ENCODE measurements around the gene OR10K1. TPM values are rescaled to one million over a fixed set of nuclear protein-coding genes. Genes with fewer than 3 reads are reported as not detected.

The OR10K1 gene
- total RNA-seq, 3 donors from 2014 or later: not detected

DNA sequence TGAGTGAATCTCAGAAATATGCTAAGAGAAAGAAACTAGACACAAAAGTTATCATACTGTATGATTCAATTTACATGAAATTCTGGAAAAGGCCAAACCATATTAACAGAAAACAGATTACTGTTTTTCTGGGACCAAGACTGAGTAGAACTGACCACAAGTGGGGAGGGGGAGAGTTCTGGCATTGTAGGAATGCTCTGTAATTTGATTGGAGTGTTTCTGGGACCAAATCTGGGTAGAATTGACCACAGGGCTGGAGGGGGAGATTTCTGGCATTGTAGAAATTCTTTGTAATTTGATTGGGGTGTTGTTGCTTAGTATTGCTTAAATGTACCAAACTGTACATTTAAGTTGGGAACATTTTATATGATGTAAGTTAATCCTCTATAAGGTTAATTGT, 3.4 kb upstream of the OR10K1 start:
- H3K4me3 ChIP-seq: no peak overlapping the region
- no peaks in the 10 kb centered on the region for H3K36me3 ChIP-seq
- no peak for DNase-seq (ENCODE audit: low spot score in 2 of 2)
- H3K9me3 ChIP-seq: no peaks in the 10 kb centered on the region
- TF ChIP-seq POLR2A (IDR thresholded peaks at IDR 0.05): no peak
- TF ChIP-seq, protein P1, sequence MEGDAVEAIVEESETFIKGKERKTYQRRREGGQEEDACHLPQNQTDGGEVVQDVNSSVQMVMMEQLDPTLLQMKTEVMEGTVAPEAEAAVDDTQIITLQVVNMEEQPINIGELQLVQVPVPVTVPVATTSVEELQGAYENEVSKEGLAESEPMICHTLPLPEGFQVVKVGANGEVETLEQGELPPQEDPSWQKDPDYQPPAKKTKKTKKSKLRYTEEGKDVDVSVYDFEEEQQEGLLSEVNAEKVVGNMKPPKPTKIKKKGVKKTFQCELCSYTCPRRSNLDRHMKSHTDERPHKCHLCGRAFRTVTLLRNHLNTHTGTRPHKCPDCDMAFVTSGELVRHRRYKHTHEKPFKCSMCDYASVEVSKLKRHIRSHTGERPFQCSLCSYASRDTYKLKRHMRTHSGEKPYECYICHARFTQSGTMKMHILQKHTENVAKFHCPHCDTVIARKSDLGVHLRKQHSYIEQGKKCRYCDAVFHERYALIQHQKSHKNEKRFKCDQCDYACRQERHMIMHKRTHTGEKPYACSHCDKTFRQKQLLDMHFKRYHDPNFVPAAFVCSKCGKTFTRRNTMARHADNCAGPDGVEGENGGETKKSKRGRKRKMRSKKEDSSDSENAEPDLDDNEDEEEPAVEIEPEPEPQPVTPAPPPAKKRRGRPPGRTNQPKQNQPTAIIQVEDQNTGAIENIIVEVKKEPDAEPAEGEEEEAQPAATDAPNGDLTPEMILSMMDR (IDR thresholded peaks at IDR 0.05): no peak
- TF ChIP-seq POLR2AphosphoS5 (IDR thresholded peaks at IDR 0.05): no peak
- no peaks in the 10 kb centered on the region for H3K4me1 ChIP-seq
- no peak overlapping the region for H3K27ac ChIP-seq
- intact Hi-C loops (cut with DNase I; ENCODE audit: low total_unique reads): loop anchor here (5.0 kb wide), 1 partner anchor 669 kb away; no protein-coding TSS in a partner anchor
- H3K27me3 ChIP-seq: no peaks in the 10 kb centered on the region

DNA sequence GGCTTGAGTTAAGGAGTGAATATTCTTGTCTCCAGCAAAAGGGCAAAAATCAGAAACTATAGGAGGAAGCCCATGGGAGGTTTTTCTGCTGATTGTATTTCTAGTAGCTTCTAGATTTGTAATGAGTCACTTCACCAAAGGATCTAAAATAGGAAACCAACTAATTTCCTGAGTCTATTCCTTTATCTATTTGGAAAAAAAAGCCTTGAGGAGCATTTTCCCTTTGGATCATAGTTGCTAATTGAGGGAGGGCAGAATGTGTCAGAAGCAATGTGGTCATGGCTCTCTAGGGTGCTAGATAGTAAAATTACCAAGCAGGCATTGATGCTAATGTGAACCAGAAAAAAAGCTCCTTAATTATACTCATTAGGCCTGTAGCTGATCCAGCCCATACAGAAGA, 10.3 kb downstream of the OR10K1 start, which contains the start of gene OR10R2:
Gene OR10R2, plus strand, starts transcription at position 301 of the 400 bp plus-strand sequence. CDS start 106 bp downstream, outside the sequence.
- Histone ChIP-seq H3K9me3 (no peaks in the 10 kb centered on the region), H3K4me1 (no peaks in the 10 kb centered on the region), H3K4me3 (no peak within 1 kb of the TSS), H3K27me3 (no peaks in the 10 kb centered on the region), H3K27ac (no peak within 1 kb of the TSS), H3K36me3 (no peaks in the 10 kb centered on the region)
- intact Hi-C loops (cut with DNase I; ENCODE audit: low total_unique reads): no loop called here
- DNase-seq (ENCODE audit: low spot score in 2 of 2): no peak
- TF ChIP-seq, protein P1 (IDR thresholded peaks at IDR 0.05): no peak
- TF ChIP-seq POLR2AphosphoS5 (IDR thresholded peaks at IDR 0.05): no peak
- TF ChIP-seq POLR2A (IDR thresholded peaks at IDR 0.05): no peak

DNA sequence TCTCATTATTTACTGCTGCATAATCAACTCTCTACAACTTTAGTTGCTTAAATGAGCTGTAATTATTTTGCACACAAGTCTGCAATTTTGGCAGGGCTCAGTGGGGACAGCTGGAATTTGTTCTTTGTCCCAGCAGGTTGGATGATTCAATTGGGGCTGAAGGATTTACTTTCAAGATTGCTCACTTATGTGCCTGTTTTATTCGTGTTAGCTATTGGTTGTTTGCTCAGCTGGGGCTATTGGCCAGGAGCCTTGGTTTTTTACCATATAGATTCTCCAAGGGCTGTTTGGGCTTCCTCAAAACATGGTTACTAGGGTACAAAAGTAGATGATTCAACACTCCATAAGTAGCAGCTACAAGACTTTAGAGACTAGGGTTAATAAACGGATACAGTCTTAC, 23.8 kb downstream of the OR10K1 start:
- H3K9me3 ChIP-seq: no peaks in the 10 kb centered on the region
- no peak overlapping the region for H3K4me3 ChIP-seq
- no peaks in the 10 kb centered on the region for H3K4me1 ChIP-seq
- no peaks in the 10 kb centered on the region for H3K27me3 ChIP-seq
- intact Hi-C loops (cut with DNase I; ENCODE audit: low total_unique reads): loop anchor here (5.0 kb wide), 1 partner anchor 67 kb away; the partner anchor contains the start of gene OR6Y1
- no peak for DNase-seq (ENCODE audit: low spot score in 2 of 2)
- no peak overlapping the region for H3K27ac ChIP-seq
- no peak for TF ChIP-seq POLR2A (IDR thresholded peaks at IDR 0.05)
- no peak for TF ChIP-seq POLR2AphosphoS5 (IDR thresholded peaks at IDR 0.05)
- TF ChIP-seq, protein P1 (IDR thresholded peaks at IDR 0.05): no peak
- H3K36me3 ChIP-seq: no peaks in the 10 kb centered on the region

DNA sequence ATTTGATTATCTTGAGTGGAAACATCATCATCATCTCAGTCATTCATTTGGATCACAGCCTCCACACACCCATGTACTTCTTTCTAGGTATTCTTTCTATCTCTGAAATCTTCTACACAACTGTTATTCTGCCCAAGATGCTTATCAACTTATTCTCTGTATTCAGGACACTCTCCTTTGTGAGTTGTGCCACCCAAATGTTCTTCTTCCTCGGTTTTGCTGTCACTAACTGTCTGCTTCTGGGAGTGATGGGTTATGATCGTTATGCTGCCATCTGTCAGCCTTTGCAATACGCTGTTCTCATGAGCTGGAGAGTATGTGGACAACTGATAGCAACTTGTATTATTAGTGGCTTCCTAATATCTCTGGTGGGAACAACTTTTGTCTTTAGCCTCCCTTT, 29.7 kb downstream of the OR10K1 start:
- Histone ChIP-seq H3K36me3 (no peaks in the 10 kb centered on the region), H3K4me3 (no peak overlapping the region), H3K27me3 (no peaks in the 10 kb centered on the region), H3K9me3 (no peaks in the 10 kb centered on the region), H3K27ac (no peak overlapping the region), H3K4me1 (no peaks in the 10 kb centered on the region)
- no peak for DNase-seq (ENCODE audit: low spot score in 2 of 2)
- no peak for TF ChIP-seq POLR2AphosphoS5 (IDR thresholded peaks at IDR 0.05)
- no peak for TF ChIP-seq POLR2A (IDR thresholded peaks at IDR 0.05)
- TF ChIP-seq, protein P1 (IDR thresholded peaks at IDR 0.05): no peak
- intact Hi-C loops (cut with DNase I; ENCODE audit: low total_unique reads): loop anchor here (5.0 kb wide), 1 partner anchor 789 kb away; the partner anchor contains the start of gene FCRL3

DNA sequence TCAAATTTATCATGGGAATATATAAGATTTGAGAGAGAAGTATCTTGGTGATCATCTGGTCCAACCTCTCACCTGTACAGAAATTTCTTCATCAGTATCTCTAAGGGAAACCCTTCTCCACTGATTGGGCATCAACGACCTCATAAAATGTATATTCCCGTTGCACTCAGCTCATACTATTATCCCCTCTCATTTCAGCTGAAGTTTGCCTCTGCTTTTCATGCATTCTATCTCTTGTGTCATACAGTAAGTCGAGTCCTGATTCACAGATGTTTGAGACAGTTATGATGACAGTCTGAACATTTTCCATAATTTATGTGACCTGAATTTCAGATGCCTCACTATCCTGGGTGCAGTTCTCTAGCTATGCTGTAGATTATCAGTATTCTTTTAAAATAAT, 31.4 kb downstream of the OR10K1 start:
- H3K4me3 ChIP-seq: no peak overlapping the region
- intact Hi-C loops (cut with DNase I; ENCODE audit: low total_unique reads): loop anchor here (5.0 kb wide), 1 partner anchor 791 kb away; the partner anchor contains the start of gene FCRL3
- no peak overlapping the region for H3K27ac ChIP-seq
- no peaks in the 10 kb centered on the region for H3K36me3 ChIP-seq
- no peak for DNase-seq (ENCODE audit: low spot score in 2 of 2)
- H3K9me3 ChIP-seq: no peaks in the 10 kb centered on the region
- no peaks in the 10 kb centered on the region for H3K4me1 ChIP-seq
- H3K27me3 ChIP-seq: no peaks in the 10 kb centered on the region
- TF ChIP-seq, protein P1 (IDR thresholded peaks at IDR 0.05): no peak
- TF ChIP-seq POLR2AphosphoS5 (IDR thresholded peaks at IDR 0.05) (no peak), POLR2A (IDR thresholded peaks at IDR 0.05) (no peak)

All from breast epithelium (tissue), 4 donors.